Suppressor macrophage treated with lipopolysaccharide for 1 hour (primary cell): ENCODE measurements around the gene NSF.
"Not testable (repeated sequence)": the region's sequence is repeated elsewhere in the genome, so short reads cannot be mapped to it uniquely, and the experiment has no call there.

ENCODE experiments used
- DNase-seq, 3 donors: peaks; one replicate each; pipeline ENCODE4 v3.0.0-alpha.2; 2020 to 2022

The NSF gene

GRCh38 chr17:46590157-46591146, at the start of gene NSF:
Gene NSF, plus strand, starts transcription at chr17:46590669. Its CDS starts 107 bp downstream, at chr17:46590776.
- DNase-seq: not testable (repeated sequence)

GRCh38 chr17:46548607-46549006, 41.9 kb upstream of the NSF start:
- not testable (repeated sequence) for DNase-seq

GRCh38 chr17:46559155-46559554, 31.3 kb upstream of the NSF start:
- DNase-seq: not testable (repeated sequence)

- not testable (repeated sequence) for DNase-seq
Measured at GRCh38 chr17:46560048-46560447, 30.4 kb upstream of the NSF start.

- not testable (repeated sequence) for DNase-seq
Measured at GRCh38 chr17:46566284-46566683, 24.2 kb upstream of the NSF start.

- DNase-seq: not testable (repeated sequence)
Measured at GRCh38 chr17:46566980-46567379, 23.5 kb upstream of the NSF start.

GRCh38 chr17:46571796-46572195, 18.7 kb upstream of the NSF start:
- not testable (repeated sequence) for DNase-seq

GRCh38 chr17:46579083-46580075, 11.1 kb upstream of the NSF start, which contains the start of gene ARL17A:
Gene ARL17A, minus strand, starts transcription at chr17:46579691. Its CDS starts 3,369 bp downstream, at chr17:46576322.
- DNase-seq: not testable (repeated sequence)

GRCh38 chr17:46580082-46580481, 10.4 kb upstream of the NSF start:
- not testable (repeated sequence) for DNase-seq

- DNase-seq: not testable (repeated sequence)
Measured at GRCh38 chr17:46585444-46585843, 5.0 kb upstream of the NSF start.

GRCh38 chr17:46591332-46591731, 863 bp downstream of the NSF start:
- not testable (repeated sequence) for DNase-seq

GRCh38 chr17:46598344-46598931, 8.0 kb downstream of the NSF start:
- not testable (repeated sequence) for DNase-seq

- DNase-seq: not testable (repeated sequence)
Measured at GRCh38 chr17:46600767-46601166, 10.3 kb downstream of the NSF start.

- DNase-seq: not testable (repeated sequence)
Measured at GRCh38 chr17:46603125-46603524, 12.7 kb downstream of the NSF start.

GRCh38 chr17:46611304-46611703, 20.8 kb downstream of the NSF start:
- not testable (repeated sequence) for DNase-seq

- DNase-seq: not testable (repeated sequence)
Measured at GRCh38 chr17:46613876-46614275, 23.4 kb downstream of the NSF start.

GRCh38 chr17:46617121-46617520, 26.7 kb downstream of the NSF start:
- DNase-seq: not testable (repeated sequence)

GRCh38 chr17:46618975-46619374, 28.5 kb downstream of the NSF start:
- not testable (repeated sequence) for DNase-seq

- not testable (repeated sequence) for DNase-seq
Measured at GRCh38 chr17:46623790-46624189, 33.3 kb downstream of the NSF start.

GRCh38 chr17:46624726-46625125, 34.3 kb downstream of the NSF start:
- not testable (repeated sequence) for DNase-seq

- DNase-seq: not testable (repeated sequence)
Measured at GRCh38 chr17:46627452-46627851, 37.0 kb downstream of the NSF start.

- not testable (repeated sequence) for DNase-seq
Measured at GRCh38 chr17:46628753-46629436, 38.4 kb downstream of the NSF start.
